SK-N-SH (cell line): Measurements from ENCODE around the gene ARHGEF40. TPM values are rescaled to one million over a fixed set of nuclear protein-coding genes. Genes with fewer than 3 reads are reported as not detected.

Experiments
- CTCF ChIA-PET: fragments of 300-600, 350-600 bp; formaldehyde crosslinking; extraction: SDS; loops from one replicate; lab custom pipeline; 2021; lab: Yijun Ruan, JAX
- POLR2A ChIA-PET: fragments of 350-600 bp; sonication (Branson Sonifier 250); formaldehyde crosslinking; extraction: SDS; loops from one replicate; lab custom pipeline; 2020; ENCODE audit warnings: antibody characterized with exemption, inconsistent platforms; lab: Yijun Ruan, JAX
- DNase-seq: peaks from one replicate; pipeline ENCODE4 v3.0.0; 2012
- H2AFZ ChIP-seq: fragments of 200-600 bp; sonication (generic); 2 replicates; pipeline ENCODE4 v1.8.1; 2016; ENCODE audit warnings: antibody characterized with exemption, mild to moderate bottlenecking, low read depth
- H3F3A ChIP-seq: fragments of 200-600 bp; sonication (generic); replicated peaks from 2 replicates; pipeline ENCODE3; 2016; ENCODE audit warnings: antibody characterized with exemption, mild to moderate bottlenecking; ENCODE audit not compliant: insufficient read depth
- H3K27ac ChIP-seq, 2 experiments: fragments of 200-500 bp in 1 of 2; fragments of 200-600 bp in 1 of 2; sonication (Bioruptor generic) in 1 of 2; sonication (generic), shearing (Covaris generic) in 1 of 2; 2 replicates each; pipeline versions ENCODE4 v1.5.1 to v1.6.1; 2014 to 2016; ENCODE audit warnings: low read depth in 2 of 2, inconsistent platforms in 1 of 2, low read length in 1 of 2, mild to moderate bottlenecking in 1 of 2, mixed read lengths in 1 of 2
- H3K27me3 ChIP-seq: fragments of 200-600 bp; sonication (generic), shearing (Covaris generic); 2 replicates; pipeline ENCODE4 v1.6.1; 2016; ENCODE audit warnings: mixed run types; ENCODE audit not compliant: insufficient read depth
- H3K36me3 ChIP-seq, 2 experiments: fragments of 200-500 bp in 1 of 2; fragments of 200-600 bp in 1 of 2; sonication (Bioruptor generic) in 1 of 2; sonication (generic) in 1 of 2; replicated peaks in 1 of 2; 2 replicates each; pipeline versions ENCODE3 to v1.5.1; 2014 to 2016; ENCODE audit warnings: low read length in 1 of 2, mild to moderate bottlenecking in 1 of 2; ENCODE audit not compliant: insufficient read depth in 2 of 2, control insufficient read depth in 1 of 2
- H3K4me1 ChIP-seq, 2 experiments: fragments of 200-500 bp in 1 of 2; fragments of 200-600 bp in 1 of 2; sonication (Bioruptor generic) in 1 of 2; sonication (generic), shearing (Covaris generic) in 1 of 2; 2 replicates each; pipeline versions ENCODE4 v1.5.1 to v1.6.1; 2014 to 2016; ENCODE audit warnings: low read depth in 1 of 2, low read length in 1 of 2, mixed run types in 1 of 2; ENCODE audit not compliant: insufficient read depth in 2 of 2, control insufficient read depth in 1 of 2
- H3K4me2 ChIP-seq: fragments of 200-600 bp; sonication (generic), shearing (Covaris generic); 2 replicates; pipeline ENCODE4 v1.6.1; 2017; ENCODE audit warnings: mixed run types
- H3K4me3 ChIP-seq, 2 experiments: fragments of 200-500 bp in 1 of 2; fragments of 200-600 bp in 1 of 2; sonication (Bioruptor generic) in 1 of 2; sonication (generic), shearing (Covaris generic) in 1 of 2; 2 replicates each; pipeline versions ENCODE4 v1.5.1 to v1.8.1; 2014 to 2016; ENCODE audit warnings: low read depth in 2 of 2, inconsistent platforms in 1 of 2, low read length in 1 of 2, mild to moderate bottlenecking in 1 of 2, mixed read lengths in 1 of 2, moderate library complexity in 1 of 2
- H3K79me2 ChIP-seq: fragments of 200-600 bp; sonication (generic); 2 replicates; pipeline ENCODE4 v1.8.1; 2017; ENCODE audit warnings: mild to moderate bottlenecking; ENCODE audit not compliant: insufficient read depth
- H3K9ac ChIP-seq: fragments of 200-600 bp; sonication (generic); 2 replicates; pipeline ENCODE4 v1.6.1; 2017; ENCODE audit warnings: mixed run types
- H3K9me2 ChIP-seq: fragments of 200-600 bp; sonication (generic); 2 replicates; pipeline ENCODE4 v1.6.1; 2017; ENCODE audit warnings: mixed run types
- H3K9me3 ChIP-seq: fragments of 200-600 bp; sonication (generic); 2 replicates; pipeline ENCODE4 v1.6.1; 2017; ENCODE audit warnings: mixed run types, mild to moderate bottlenecking, moderate library complexity
- H4K20me1 ChIP-seq: fragments of 200-600 bp; sonication (generic); 2 replicates; pipeline ENCODE4 v1.6.1; 2017; ENCODE audit warnings: mild to moderate bottlenecking, mixed run types; ENCODE audit not compliant: insufficient read depth
- ELF1 ChIP-seq: IDR thresholded peaks from 2 replicates; pipeline ENCODE4 v1.4.0; 2012
- EP300 ChIP-seq, 2 experiments: IDR thresholded peaks; 2 replicates each; pipeline versions ENCODE4 v1.4.0 to v1.6.1; 2012; ENCODE audit warnings: borderline replicate concordance in 1 of 2, low read depth in 1 of 2, low read length in 1 of 2
- EZH2phosphoT487 ChIP-seq: fragments of 200-600 bp; sonication (generic); IDR thresholded peaks from 2 replicates; pipeline ENCODE4 v1.6.1; 2017; ENCODE audit warnings: low read depth, mixed run types, mild to moderate bottlenecking, antibody characterized with exemption, moderate library complexity, borderline replicate concordance
- FOXJ3 ChIP-seq: sonication (generic); formaldehyde crosslinking; IDR thresholded peaks from 2 replicates; pipeline ENCODE4 v1.5.1; 2020; ENCODE audit warnings: mild to moderate bottlenecking, missing genetic modification reagents
- FOXM1 ChIP-seq: IDR thresholded peaks from 2 replicates; pipeline ENCODE4 v1.4.0; 2012; ENCODE audit warnings: low read depth, mild to moderate bottlenecking
- GABPA ChIP-seq: IDR thresholded peaks from 2 replicates; pipeline ENCODE4 v1.4.0; 2012; ENCODE audit warnings: low read depth, mild to moderate bottlenecking
- GATA2 ChIP-seq: sonication (generic); formaldehyde crosslinking; IDR thresholded peaks from 2 replicates; pipeline ENCODE4 v1.5.0; 2020; ENCODE audit warnings: mild to moderate bottlenecking, missing genetic modification reagents
- JUND ChIP-seq: IDR thresholded peaks from 2 replicates; pipeline ENCODE4 v1.4.0; 2012
- MXI1 ChIP-seq: IDR thresholded peaks from 2 replicates; pipeline ENCODE4 v1.6.1; 2012; ENCODE audit warnings: mild to moderate bottlenecking, low read depth, low read length, improper control_type of control experiment
- NRF1 ChIP-seq: IDR thresholded peaks from 2 replicates; pipeline ENCODE4 v1.6.1; 2012; ENCODE audit warnings: low read depth, mild to moderate bottlenecking, low read length
- RCOR1 ChIP-seq: fragments of 150-350 bp; IDR thresholded peaks from 2 replicates; pipeline ENCODE4 v1.6.1; 2017; ENCODE audit warnings: antibody characterized with exemption, low read length
- RXRA ChIP-seq: IDR thresholded peaks from 2 replicates; pipeline ENCODE4 v1.4.0; 2012; ENCODE audit warnings: low read depth, mild to moderate bottlenecking, borderline replicate concordance
- SIN3A ChIP-seq: IDR thresholded peaks from 2 replicates; pipeline ENCODE4 v1.6.1; 2012; ENCODE audit warnings: low read depth, mild to moderate bottlenecking, low read length, moderate library complexity, borderline replicate concordance
- SMC3 ChIP-seq: IDR thresholded peaks from 2 replicates; pipeline ENCODE4 v1.6.1; 2012; ENCODE audit warnings: low read depth, low read length, improper control_type of control experiment
- TAF1 ChIP-seq: IDR thresholded peaks from 2 replicates; pipeline ENCODE4 v1.6.1; 2012; ENCODE audit warnings: low read depth, mild to moderate bottlenecking, low read length, moderate library complexity, borderline replicate concordance
- TCF12 ChIP-seq: IDR thresholded peaks from 2 replicates; pipeline ENCODE4 v1.4.0; 2012
- TEAD4 ChIP-seq: IDR thresholded peaks from 2 replicates; pipeline ENCODE4 v1.4.0; 2012; ENCODE audit warnings: mild to moderate bottlenecking, borderline replicate concordance; ENCODE audit not compliant: insufficient read depth
- YY1 ChIP-seq: IDR thresholded peaks from 2 replicates; pipeline ENCODE4 v1.4.0; 2012; ENCODE audit warnings: low read depth, mild to moderate bottlenecking
- WGBS: methylation state at CpG from one replicate; pipeline ENCODE4 v1.1.6; 2017; ENCODE audit warnings: low lambda C conversion rate; 5-methylcytosine and 5-hydroxymethylcytosine counted together
- polyA plus RNA-seq, 3 experiments: library from polyadenylated mRNA; depleted of rRNA; stranded (reverse); fragments of >200 nt; gene quantifications; 2 replicates each; pipeline ENCODE4 v1.2.3, GENCODE V29; 2012
- TF ChIP-seq, protein P1 (sequence below): IDR thresholded peaks from 2 replicates; pipeline ENCODE4 v1.4.0; 2012; ENCODE audit warnings: low read depth, borderline replicate concordance
- TF ChIP-seq, protein P2 (sequence below): fragments of 150-350 bp; IDR thresholded peaks from 2 replicates; pipeline ENCODE4 v1.6.1; 2016; ENCODE audit warnings: mild to moderate bottlenecking, low read depth, low read length
- TF ChIP-seq, protein P3 (sequence below): fragments of 150-350 bp; IDR thresholded peaks from 2 replicates; pipeline ENCODE4 v1.6.1; 2017; ENCODE audit warnings: antibody characterized with exemption, low read length, low read depth, borderline replicate concordance

Gene ARHGEF40
- polyA plus RNA-seq, 1 of the 3 experiments (the other 2 are of a cell fraction), result 58.8 TPM

DNA sequence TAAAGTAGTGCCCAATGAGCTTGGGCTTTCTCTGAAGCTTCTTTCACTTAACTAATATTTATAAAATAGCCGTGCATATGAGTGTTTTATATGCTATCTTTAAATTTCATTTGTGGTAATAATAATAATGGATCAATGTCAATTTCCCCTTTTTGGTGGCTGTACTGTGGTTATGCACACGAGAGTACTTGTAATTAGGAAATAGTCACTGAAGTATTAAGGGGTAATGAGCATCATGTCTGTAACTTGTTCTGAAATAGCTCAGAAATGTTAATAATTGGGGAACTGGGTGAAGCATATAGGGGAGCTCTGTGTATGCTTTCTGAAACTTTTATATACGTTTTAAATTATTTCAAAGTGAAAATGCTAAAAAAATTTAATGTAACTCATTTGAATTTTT, 19.5 kb upstream of the ARHGEF40 start:
- peaks cover 9% of the 10 kb centered on the region for H3F3A ChIP-seq
- no peaks in the 10 kb centered on the region for H3K79me2 ChIP-seq
- TF ChIP-seq EP300 (IDR thresholded peaks at IDR 0.05; ENCODE audit: borderline replicate concordance in 1 of 2, low read depth in 1 of 2, low read length in 1 of 2), result no peak
- TF ChIP-seq RCOR1, result no peak
- TF ChIP-seq GABPA, result no peak
- no peak for TF ChIP-seq FOXJ3 (CRISPR knock-in tag)
- TF ChIP-seq TAF1, result no peak
- TF ChIP-seq RXRA, result no peak
- no peak for TF ChIP-seq GATA2 (CRISPR knock-in tag)
- TF ChIP-seq TEAD4, result no peak
- no peak for TF ChIP-seq NRF1
- no peak for TF ChIP-seq EZH2phosphoT487
- no peak for TF ChIP-seq ELF1
- TF ChIP-seq SIN3A, result no peak
- TF ChIP-seq FOXM1, result no peak
- TF ChIP-seq, protein P1, sequence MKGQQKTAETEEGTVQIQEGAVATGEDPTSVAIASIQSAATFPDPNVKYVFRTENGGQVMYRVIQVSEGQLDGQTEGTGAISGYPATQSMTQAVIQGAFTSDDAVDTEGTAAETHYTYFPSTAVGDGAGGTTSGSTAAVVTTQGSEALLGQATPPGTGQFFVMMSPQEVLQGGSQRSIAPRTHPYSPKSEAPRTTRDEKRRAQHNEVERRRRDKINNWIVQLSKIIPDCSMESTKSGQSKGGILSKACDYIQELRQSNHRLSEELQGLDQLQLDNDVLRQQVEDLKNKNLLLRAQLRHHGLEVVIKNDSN, result no peak
- no peak for TF ChIP-seq YY1
- no peak for TF ChIP-seq MXI1
- H3K4me1 ChIP-seq, result no peaks in the 10 kb centered on the region
- WGBS, result 56% methylated on average over 3 of the region's 3 CpGs
- no peaks in the 10 kb centered on the region for H3K9me3 ChIP-seq
- H3K4me2 ChIP-seq, result no peak overlapping the region
- no peaks in the 10 kb centered on the region for H3K27me3 ChIP-seq
- H3K36me3 ChIP-seq, result no peaks in the 10 kb centered on the region
- no peak overlapping the region for H2AFZ ChIP-seq
- no peaks in the 10 kb centered on the region for H4K20me1 ChIP-seq
- H3K9me2 ChIP-seq, result no peaks in the 10 kb centered on the region
- H3K9ac ChIP-seq, result no peak overlapping the region
- CTCF ChIA-PET, result interaction anchor here (0.7 to 2.9 kb wide), 4 partner anchors 10 to 79 kb away, joined by 3 to 13 read pairs (median 10); no protein-coding TSS in a partner anchor
- H3K4me3 ChIP-seq, result no peak overlapping the region
- POLR2A ChIA-PET, result no interaction called here
- H3K27ac ChIP-seq, result no peak overlapping the region
- DNase-seq, result no peak

DNA sequence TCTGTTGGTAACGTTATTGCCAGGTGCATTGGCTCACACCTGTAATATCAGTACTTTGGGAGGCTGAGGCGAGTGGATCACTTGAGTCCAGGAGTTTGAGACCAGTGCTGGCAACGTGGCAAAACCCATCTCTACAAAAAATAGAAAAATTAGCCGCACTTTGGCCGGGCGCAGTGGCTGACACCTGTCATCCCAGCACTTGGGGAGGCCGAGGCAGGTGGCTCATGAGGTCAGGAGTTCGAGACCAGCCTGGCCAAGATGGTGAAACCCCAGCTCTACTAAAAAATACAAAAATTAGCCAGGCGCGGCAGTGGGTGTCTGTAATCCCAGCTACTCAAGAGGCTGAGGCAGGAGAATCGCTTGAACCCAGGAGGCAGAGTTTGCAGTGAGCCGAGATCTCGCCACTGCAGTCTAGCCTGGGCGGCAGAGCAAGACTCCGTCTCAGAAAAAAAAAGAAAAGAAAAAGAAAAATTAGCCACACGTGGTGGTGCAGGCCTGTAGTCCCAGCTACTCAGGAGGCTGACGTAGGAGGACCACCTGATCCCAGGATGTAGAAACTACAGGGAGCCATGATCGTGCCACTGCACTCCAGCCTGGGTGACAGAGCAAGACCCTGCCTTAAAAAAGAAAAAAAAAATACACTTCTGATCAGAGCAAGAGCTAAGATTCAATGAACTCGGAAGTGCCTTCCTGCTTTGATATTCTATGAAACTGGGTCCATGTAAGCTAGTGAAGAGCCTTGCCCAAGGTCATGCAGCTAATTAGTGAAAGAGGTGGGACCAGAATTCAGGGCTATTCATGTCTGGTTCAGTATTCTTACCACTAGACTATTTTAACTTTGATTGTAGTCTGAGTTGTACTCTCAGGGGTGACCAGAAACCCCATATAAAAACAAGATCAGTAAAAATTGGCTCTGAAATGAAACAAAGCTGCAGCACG, 16.7 kb upstream of the ARHGEF40 start:
- Histone ChIP-seq H3K9ac (no peak overlapping the region), H3K4me2 (no peak overlapping the region), H3K4me1 (no peaks in the 10 kb centered on the region), H3K27me3 (no peaks in the 10 kb centered on the region), H3K9me3 (no peaks in the 10 kb centered on the region), H3K9me2 (no peaks in the 10 kb centered on the region), H4K20me1 (no peaks in the 10 kb centered on the region), H3K36me3 (no peaks in the 10 kb centered on the region), H3K4me3 (no peak overlapping the region), H3K79me2 (no peaks in the 10 kb centered on the region), H3F3A (peaks cover 9% of the 10 kb centered on the region), H2AFZ (no peak overlapping the region), H3K27ac (no peak overlapping the region)
- DNase-seq, result no peak
- 83% methylated on average over 19 of the region's 20 CpGs for WGBS
- TF ChIP-seq TCF12, result no peak
- TF ChIP-seq FOXJ3 (CRISPR knock-in tag), result no peak
- no peak for TF ChIP-seq JUND
- no peak for TF ChIP-seq GABPA
- TF ChIP-seq EZH2phosphoT487, result no peak
- TF ChIP-seq, protein P2, sequence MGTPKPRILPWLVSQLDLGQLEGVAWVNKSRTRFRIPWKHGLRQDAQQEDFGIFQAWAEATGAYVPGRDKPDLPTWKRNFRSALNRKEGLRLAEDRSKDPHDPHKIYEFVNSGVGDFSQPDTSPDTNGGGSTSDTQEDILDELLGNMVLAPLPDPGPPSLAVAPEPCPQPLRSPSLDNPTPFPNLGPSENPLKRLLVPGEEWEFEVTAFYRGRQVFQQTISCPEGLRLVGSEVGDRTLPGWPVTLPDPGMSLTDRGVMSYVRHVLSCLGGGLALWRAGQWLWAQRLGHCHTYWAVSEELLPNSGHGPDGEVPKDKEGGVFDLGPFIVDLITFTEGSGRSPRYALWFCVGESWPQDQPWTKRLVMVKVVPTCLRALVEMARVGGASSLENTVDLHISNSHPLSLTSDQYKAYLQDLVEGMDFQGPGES, result no peak
- TF ChIP-seq, protein P3, sequence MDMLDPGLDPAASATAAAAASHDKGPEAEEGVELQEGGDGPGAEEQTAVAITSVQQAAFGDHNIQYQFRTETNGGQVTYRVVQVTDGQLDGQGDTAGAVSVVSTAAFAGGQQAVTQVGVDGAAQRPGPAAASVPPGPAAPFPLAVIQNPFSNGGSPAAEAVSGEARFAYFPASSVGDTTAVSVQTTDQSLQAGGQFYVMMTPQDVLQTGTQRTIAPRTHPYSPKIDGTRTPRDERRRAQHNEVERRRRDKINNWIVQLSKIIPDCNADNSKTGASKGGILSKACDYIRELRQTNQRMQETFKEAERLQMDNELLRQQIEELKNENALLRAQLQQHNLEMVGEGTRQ, result no peak
- no peak for TF ChIP-seq SMC3
- POLR2A ChIA-PET, result no interaction called here
- CTCF ChIA-PET, result interaction anchor here (1.8 to 2.1 kb wide), 4 partner anchors 13 to 39 kb away, joined by 5 to 7 read pairs (median 7); no protein-coding TSS in a partner anchor
